Adipose tissue (tissue), 3 donors: ENCODE data around the gene TTC9B. TPM values are rescaled to one million over a fixed set of nuclear protein-coding genes. Genes with fewer than 3 reads are reported as not detected.

Source experiments
- H3K27ac ChIP-seq: one replicate; pipeline ENCODE4 v1.5.1; 2013; ENCODE audit warnings: low read depth, low read length
- WGBS, 3 donors: extraction: QIAGEN DNeasy Blood & Tissue Kit; methylation state at CpG; one replicate each; pipeline ENCODE4 v1.1.7; 2013; 5-methylcytosine and 5-hydroxymethylcytosine counted together
- polyA plus RNA-seq, 3 donors: library from polyadenylated mRNA; stranded (reverse); fragments of 200-250 nt; gene quantifications; one replicate each; pipeline ENCODE4 v1.2.3, GENCODE V29; 2013
- donor health status: healthy with polysubstance abuse.
- donor health status: Bipolar disorder and iron deficiency.
- donor health status: healthy.

Gene TTC9B
- polyA plus RNA-seq, 3 donors = 0.10 TPM; not detected in 2

- WGBS, 3 donors = 88 to 91% (median 88%) methylated on average over 6 of the region's 6 CpGs
- H3K27ac ChIP-seq = no peak overlapping the region
Observed at GRCh38 chr19:40236366-40236765, 18.2 kb upstream of the TTC9B start.

GRCh38 chr19:40236026-40236355 lies 17.8 kb upstream of the TTC9B start:
- H3K27ac ChIP-seq = no peak overlapping the region
- 88 to 95% (median 93%) methylated on average over 9 of the region's 9 CpGs for WGBS, 3 donors

GRCh38 chr19:40235238-40236025 lies 17.2 kb upstream of the TTC9B start:
- WGBS, 3 donors = 89 to 95% (median 92%) methylated on average over 29 to 30 of the region's 30 CpGs
- no peak overlapping the region for H3K27ac ChIP-seq

GRCh38 chr19:40234429-40235237 lies 16.4 kb upstream of the TTC9B start:
- H3K27ac ChIP-seq = no peak overlapping the region
- 88% methylated on average over 22 of the region's 22 CpGs for WGBS, 3 donors

GRCh38 chr19:40233811-40234389 lies 15.7 kb upstream of the TTC9B start:
- 88 to 91% (median 88%) methylated on average over 13 to 20 of the region's 20 CpGs for WGBS, 3 donors

GRCh38 chr19:40232949-40233810 lies 15.0 kb upstream of the TTC9B start:
- no peak overlapping the region for H3K27ac ChIP-seq
- 90 to 94% (median 91%) methylated on average over 22 to 25 of the region's 25 CpGs for WGBS, 3 donors

More at GRCh38 chr19:40233811-40234389, 15.7 kb upstream of the TTC9B start:
- no peak overlapping the region for H3K27ac ChIP-seq

GRCh38 chr19:40232479-40232878 lies 14.3 kb upstream of the TTC9B start:
- H3K27ac ChIP-seq = no peak overlapping the region
- 73 to 82% (median 74%) methylated on average over 12 of the region's 12 CpGs for whole genome bisulfite sequencing, 3 donors

- WGBS, 3 donors = 52 to 72% (median 63%) methylated on average over 16 of the region's 16 CpGs
- H3K27ac ChIP-seq = no peak overlapping the region
Observed at GRCh38 chr19:40231544-40232424, 13.6 kb upstream of the TTC9B start.

- H3K27ac ChIP-seq = no peak overlapping the region
- 81 to 84% (median 84%) methylated on average over 6 of the region's 6 CpGs for WGBS, 3 donors
Observed at GRCh38 chr19:40231057-40231456, 12.9 kb upstream of the TTC9B start.

- 62 to 78% (median 62%) methylated on average over 4 of the region's 4 CpGs for WGBS, 3 donors
- no peak overlapping the region for H3K27ac ChIP-seq
Observed at GRCh38 chr19:40229926-40230417, 11.8 kb upstream of the TTC9B start.

GRCh38 chr19:40229484-40229883 lies 11.3 kb upstream of the TTC9B start:
- H3K27ac ChIP-seq = no peak overlapping the region
- WGBS, 3 donors = 27 to 44% (median 44%) methylated on average over 3 of the region's 3 CpGs

GRCh38 chr19:40228863-40229262 lies 10.7 kb upstream of the TTC9B start:
- H3K27ac ChIP-seq = no peak overlapping the region
- WGBS, 3 donors = 48 to 91% (median 91%) methylated on average over 5 of the region's 5 CpGs

- H3K27ac ChIP-seq = no peak overlapping the region
- 49 to 63% (median 51%) methylated on average over 10 of the region's 10 CpGs for WGBS, 3 donors
Observed at GRCh38 chr19:40228346-40228745, 10.2 kb upstream of the TTC9B start.

- WGBS, 3 donors = 27 to 28% (median 27%) methylated on average over 21 of the region's 21 CpGs
- no peak overlapping the region for H3K27ac ChIP-seq
Observed at GRCh38 chr19:40225440-40226305, 7.5 kb upstream of the TTC9B start.

GRCh38 chr19:40224342-40225150 lies 6.4 kb upstream of the TTC9B start:
- no peak overlapping the region for H3K27ac ChIP-seq
- 74 to 83% (median 81%) methylated on average over 32 of the region's 32 CpGs for WGBS, 3 donors
